Measurements from ENCODE around the gene SLC39A9.
"Not testable (repeated sequence)": the region's sequence is repeated elsewhere in the genome, so short reads cannot be mapped to it uniquely, and the experiment has no call there.

DNA sequence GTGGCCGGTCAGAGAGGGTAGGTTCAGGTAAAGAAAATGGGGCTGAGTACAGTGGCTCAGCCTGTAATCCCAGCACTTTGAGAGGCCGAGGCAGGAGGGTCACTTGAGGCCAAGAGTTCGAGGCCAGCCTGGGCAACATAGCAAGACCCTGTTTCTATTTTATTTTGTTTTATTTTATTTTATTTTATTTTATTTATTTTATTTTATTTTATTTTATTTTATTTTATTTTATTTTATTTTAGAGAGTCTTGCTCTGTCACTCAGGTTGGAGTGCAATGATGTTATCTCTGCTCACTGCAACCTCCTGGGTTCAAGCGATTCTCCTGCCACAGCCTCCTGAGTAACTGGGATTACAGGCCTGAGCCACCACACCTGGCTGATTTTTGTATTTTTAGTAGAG, 99.4 kb downstream of the SLC39A9 start:
- TF ChIP-seq, protein P1, sequence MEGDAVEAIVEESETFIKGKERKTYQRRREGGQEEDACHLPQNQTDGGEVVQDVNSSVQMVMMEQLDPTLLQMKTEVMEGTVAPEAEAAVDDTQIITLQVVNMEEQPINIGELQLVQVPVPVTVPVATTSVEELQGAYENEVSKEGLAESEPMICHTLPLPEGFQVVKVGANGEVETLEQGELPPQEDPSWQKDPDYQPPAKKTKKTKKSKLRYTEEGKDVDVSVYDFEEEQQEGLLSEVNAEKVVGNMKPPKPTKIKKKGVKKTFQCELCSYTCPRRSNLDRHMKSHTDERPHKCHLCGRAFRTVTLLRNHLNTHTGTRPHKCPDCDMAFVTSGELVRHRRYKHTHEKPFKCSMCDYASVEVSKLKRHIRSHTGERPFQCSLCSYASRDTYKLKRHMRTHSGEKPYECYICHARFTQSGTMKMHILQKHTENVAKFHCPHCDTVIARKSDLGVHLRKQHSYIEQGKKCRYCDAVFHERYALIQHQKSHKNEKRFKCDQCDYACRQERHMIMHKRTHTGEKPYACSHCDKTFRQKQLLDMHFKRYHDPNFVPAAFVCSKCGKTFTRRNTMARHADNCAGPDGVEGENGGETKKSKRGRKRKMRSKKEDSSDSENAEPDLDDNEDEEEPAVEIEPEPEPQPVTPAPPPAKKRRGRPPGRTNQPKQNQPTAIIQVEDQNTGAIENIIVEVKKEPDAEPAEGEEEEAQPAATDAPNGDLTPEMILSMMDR (IDR thresholded peaks at IDR 0.05) = not testable (repeated sequence)
- TF ChIP-seq POLR2A (IDR thresholded peaks at IDR 0.05) = not testable (repeated sequence)
